SK-N-SH treated with all-trans-retinoic acid at 6 μM for 48 hours (cell line): Measurements from ENCODE around the gene RAB13.

Source experiments
- ATAC-seq: fragments of 200-7000 bp; cut with Tn5 transposase; 3 replicates; pipeline ENCODE4 v1.9.1; 2020; ENCODE audit warnings: mild to moderate bottlenecking, moderate library complexity
- ARNTL ChIP-seq: fragments of 450-650 bp; formaldehyde crosslinking; IDR thresholded peaks from 2 replicates; pipeline ENCODE4 v1.5.0; 2020; ENCODE audit warnings: low read depth, mild to moderate bottlenecking, moderate library complexity, borderline replicate concordance
- BACH2 ChIP-seq: fragments of 250-450 bp; sonication (Bioruptor Pico); IDR thresholded peaks from 2 replicates; pipeline ENCODE4 v1.9.0; 2021; ENCODE audit warnings: mild to moderate bottlenecking, borderline replicate concordance
- CSDC2 ChIP-seq: fragments of 250-450 bp; sonication (Bioruptor Pico); IDR thresholded peaks from 2 replicates; pipeline ENCODE4 v1.5.0; 2020; ENCODE audit warnings: mild to moderate bottlenecking, moderate library complexity
- ESRRG ChIP-seq: fragments of 250-450 bp; sonication (Bioruptor Pico); IDR thresholded peaks from 2 replicates; pipeline ENCODE4 v1.6.1; 2021; ENCODE audit warnings: mild to moderate bottlenecking
- GLIS3 ChIP-seq: fragments of 250-450 bp; sonication (Bioruptor Pico); IDR thresholded peaks from 2 replicates; pipeline ENCODE4 v1.5.0; 2020; ENCODE audit warnings: mild to moderate bottlenecking, moderate library complexity
- ISL1 ChIP-seq: fragments of 250-450 bp; sonication (Bioruptor Pico); IDR thresholded peaks from 2 replicates; pipeline ENCODE4 v2.1.2; 2022; ENCODE audit warnings: mild to moderate bottlenecking, moderate library complexity
- OSR1 ChIP-seq: fragments of 250-450 bp; sonication (Bioruptor Pico); IDR thresholded peaks from 2 replicates; pipeline ENCODE4 v1.8.0; 2022; ENCODE audit warnings: moderate library complexity, mild to moderate bottlenecking, inconsistent platforms
- PPARA ChIP-seq: fragments of 250-450 bp; sonication (Bioruptor Pico); IDR thresholded peaks from 2 replicates; pipeline ENCODE4 v1.5.0; 2020; ENCODE audit warnings: mild to moderate bottlenecking, borderline replicate concordance
- RARB ChIP-seq: fragments of 250-450 bp; sonication (Bioruptor Pico); IDR thresholded peaks from 2 replicates; pipeline ENCODE4 v1.8.0; 2021; ENCODE audit warnings: mild to moderate bottlenecking, moderate library complexity
- SNAI2 ChIP-seq: fragments of 250-450 bp; sonication (Bioruptor Pico); IDR thresholded peaks from 2 replicates; pipeline ENCODE4 v1.5.0; 2020; ENCODE audit warnings: mild to moderate bottlenecking, moderate library complexity
- TCF4 ChIP-seq: fragments of 250-450 bp; sonication (Bioruptor Pico); IDR thresholded peaks from 2 replicates; pipeline ENCODE4 v1.8.0; 2021; ENCODE audit warnings: mild to moderate bottlenecking, moderate library complexity, borderline replicate concordance
- ZC3H10 ChIP-seq: fragments of 250-450 bp; sonication (Bioruptor Pico); IDR thresholded peaks from 2 replicates; pipeline ENCODE4 v1.5.1; 2021; ENCODE audit warnings: mild to moderate bottlenecking, moderate library complexity
- ZFP3 ChIP-seq: fragments of 250-450 bp; sonication (Bioruptor Pico); IDR thresholded peaks from 2 replicates; pipeline ENCODE4 v1.5.0; 2020; ENCODE audit warnings: mild to moderate bottlenecking, moderate library complexity
- ZFP30 ChIP-seq: fragments of 450-650 bp; formaldehyde crosslinking; IDR thresholded peaks from 2 replicates; pipeline ENCODE4 v1.5.0; 2022; ENCODE audit warnings: mild to moderate bottlenecking, moderate library complexity
- ZNF565 ChIP-seq: fragments of 450-650 bp; formaldehyde crosslinking; conservative IDR thresholded peaks from 2 replicates; pipeline ENCODE4 v1.5.0; 2020; ENCODE audit warnings: low read depth, mild to moderate bottlenecking, moderate library complexity
- ZNF70 ChIP-seq: fragments of 450-650 bp; formaldehyde crosslinking; IDR thresholded peaks from 2 replicates; pipeline ENCODE4 v1.5.0; 2020; ENCODE audit warnings: mild to moderate bottlenecking, moderate library complexity
- ZNF8 ChIP-seq: fragments of 450-650 bp; formaldehyde crosslinking; IDR thresholded peaks from 2 replicates; pipeline ENCODE4 v1.5.0; 2020; ENCODE audit warnings: mild to moderate bottlenecking, moderate library complexity
- TF ChIP-seq, protein P1 (sequence below): fragments of 250-450 bp; sonication (Bioruptor Pico); IDR thresholded peaks from 2 replicates; pipeline ENCODE4 v1.8.0; 2020; ENCODE audit warnings: mild to moderate bottlenecking, moderate library complexity, borderline replicate concordance
- TF ChIP-seq, protein P2 (sequence below): fragments of 250-450 bp; sonication (Bioruptor Pico); IDR thresholded peaks from 2 replicates; pipeline ENCODE4 v1.8.0; 2021; ENCODE audit warnings: low read depth, mild to moderate bottlenecking, moderate library complexity, borderline replicate concordance
- TF ChIP-seq, protein P3 (sequence below): fragments of 250-450 bp; sonication (Bioruptor Pico); IDR thresholded peaks from 2 replicates; pipeline ENCODE4 v1.5.1; 2020; ENCODE audit warnings: low read depth, mild to moderate bottlenecking, moderate library complexity
- TF ChIP-seq, protein P4 (sequence below): fragments of 250-450 bp; sonication (Bioruptor Pico); IDR thresholded peaks from 2 replicates; pipeline ENCODE4 v1.5.1; 2021; ENCODE audit warnings: mild to moderate bottlenecking, moderate library complexity
- TF ChIP-seq, protein P5 (sequence below): fragments of 250-450 bp; sonication (Bioruptor Pico); IDR thresholded peaks from 2 replicates; pipeline ENCODE4 v1.5.0; 2020; ENCODE audit warnings: mild to moderate bottlenecking, moderate library complexity

The RAB13 gene

DNA sequence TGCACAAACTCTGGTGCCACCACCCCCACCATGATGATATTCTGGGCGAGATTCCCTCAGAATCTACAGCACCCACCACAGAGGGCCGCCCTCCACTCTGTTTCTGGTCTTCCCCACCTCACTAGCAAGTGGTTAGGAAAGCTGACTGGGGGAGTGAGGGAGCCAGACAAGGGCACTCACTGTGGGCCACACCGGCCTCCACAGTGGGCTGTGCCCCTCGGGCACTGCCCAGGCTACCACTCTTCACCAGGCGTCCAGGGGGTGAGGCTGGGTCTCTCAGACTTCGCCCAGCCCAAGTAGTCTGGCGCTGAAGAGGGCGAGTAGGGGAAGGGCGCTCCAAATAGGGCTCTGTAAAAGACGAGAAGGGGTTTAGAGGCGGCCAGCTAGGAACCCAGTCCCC, 52.2 kb downstream of the RAB13 start:
- ATAC-seq: no peak
- TF ChIP-seq RARB: no peak
- TF ChIP-seq TCF4: no peak
- TF ChIP-seq ZNF8 (CRISPR knock-in tag): no peak
- TF ChIP-seq, protein P1, sequence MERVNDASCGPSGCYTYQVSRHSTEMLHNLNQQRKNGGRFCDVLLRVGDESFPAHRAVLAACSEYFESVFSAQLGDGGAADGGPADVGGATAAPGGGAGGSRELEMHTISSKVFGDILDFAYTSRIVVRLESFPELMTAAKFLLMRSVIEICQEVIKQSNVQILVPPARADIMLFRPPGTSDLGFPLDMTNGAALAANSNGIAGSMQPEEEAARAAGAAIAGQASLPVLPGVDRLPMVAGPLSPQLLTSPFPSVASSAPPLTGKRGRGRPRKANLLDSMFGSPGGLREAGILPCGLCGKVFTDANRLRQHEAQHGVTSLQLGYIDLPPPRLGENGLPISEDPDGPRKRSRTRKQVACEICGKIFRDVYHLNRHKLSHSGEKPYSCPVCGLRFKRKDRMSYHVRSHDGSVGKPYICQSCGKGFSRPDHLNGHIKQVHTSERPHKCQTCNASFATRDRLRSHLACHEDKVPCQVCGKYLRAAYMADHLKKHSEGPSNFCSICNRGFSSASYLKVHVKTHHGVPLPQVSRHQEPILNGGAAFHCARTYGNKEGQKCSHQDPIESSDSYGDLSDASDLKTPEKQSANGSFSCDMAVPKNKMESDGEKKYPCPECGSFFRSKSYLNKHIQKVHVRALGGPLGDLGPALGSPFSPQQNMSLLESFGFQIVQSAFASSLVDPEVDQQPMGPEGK: no peak
- no peak for TF ChIP-seq GLIS3 (CRISPR knock-in tag)
- TF ChIP-seq, protein P2, sequence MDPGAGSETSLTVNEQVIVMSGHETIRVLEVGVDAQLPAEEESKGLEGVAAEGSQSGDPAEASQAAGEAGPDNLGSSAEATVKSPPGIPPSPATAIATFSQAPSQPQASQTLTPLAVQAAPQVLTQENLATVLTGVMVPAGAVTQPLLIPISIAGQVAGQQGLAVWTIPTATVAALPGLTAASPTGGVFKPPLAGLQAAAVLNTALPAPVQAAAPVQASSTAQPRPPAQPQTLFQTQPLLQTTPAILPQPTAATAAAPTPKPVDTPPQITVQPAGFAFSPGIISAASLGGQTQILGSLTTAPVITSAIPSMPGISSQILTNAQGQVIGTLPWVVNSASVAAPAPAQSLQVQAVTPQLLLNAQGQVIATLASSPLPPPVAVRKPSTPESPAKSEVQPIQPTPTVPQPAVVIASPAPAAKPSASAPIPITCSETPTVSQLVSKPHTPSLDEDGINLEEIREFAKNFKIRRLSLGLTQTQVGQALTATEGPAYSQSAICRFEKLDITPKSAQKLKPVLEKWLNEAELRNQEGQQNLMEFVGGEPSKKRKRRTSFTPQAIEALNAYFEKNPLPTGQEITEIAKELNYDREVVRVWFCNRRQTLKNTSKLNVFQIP (CRISPR knock-in tag): no peak
- TF ChIP-seq SNAI2 (CRISPR knock-in tag): no peak
- no peak for TF ChIP-seq OSR1 (CRISPR knock-in tag)
- no peak for TF ChIP-seq ARNTL (CRISPR knock-in tag)
- TF ChIP-seq ISL1 (CRISPR knock-in tag): no peak
- no peak for TF ChIP-seq ZFP3 (CRISPR knock-in tag)
- no peak for TF ChIP-seq PPARA
- TF ChIP-seq ESRRG: no peak
- TF ChIP-seq BACH2: no peak
- TF ChIP-seq ZFP30 (CRISPR knock-in tag): no peak
- no peak for TF ChIP-seq ZNF70 (CRISPR knock-in tag)
- TF ChIP-seq, protein P3, sequence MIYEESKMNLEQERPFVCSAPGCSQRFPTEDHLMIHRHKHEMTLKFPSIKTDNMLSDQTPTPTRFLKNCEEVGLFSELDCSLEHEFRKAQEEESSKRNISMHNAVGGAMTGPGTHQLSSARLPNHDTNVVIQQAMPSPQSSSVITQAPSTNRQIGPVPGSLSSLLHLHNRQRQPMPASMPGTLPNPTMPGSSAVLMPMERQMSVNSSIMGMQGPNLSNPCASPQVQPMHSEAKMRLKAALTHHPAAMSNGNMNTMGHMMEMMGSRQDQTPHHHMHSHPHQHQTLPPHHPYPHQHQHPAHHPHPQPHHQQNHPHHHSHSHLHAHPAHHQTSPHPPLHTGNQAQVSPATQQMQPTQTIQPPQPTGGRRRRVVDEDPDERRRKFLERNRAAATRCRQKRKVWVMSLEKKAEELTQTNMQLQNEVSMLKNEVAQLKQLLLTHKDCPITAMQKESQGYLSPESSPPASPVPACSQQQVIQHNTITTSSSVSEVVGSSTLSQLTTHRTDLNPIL: no peak
- TF ChIP-seq, protein P4, sequence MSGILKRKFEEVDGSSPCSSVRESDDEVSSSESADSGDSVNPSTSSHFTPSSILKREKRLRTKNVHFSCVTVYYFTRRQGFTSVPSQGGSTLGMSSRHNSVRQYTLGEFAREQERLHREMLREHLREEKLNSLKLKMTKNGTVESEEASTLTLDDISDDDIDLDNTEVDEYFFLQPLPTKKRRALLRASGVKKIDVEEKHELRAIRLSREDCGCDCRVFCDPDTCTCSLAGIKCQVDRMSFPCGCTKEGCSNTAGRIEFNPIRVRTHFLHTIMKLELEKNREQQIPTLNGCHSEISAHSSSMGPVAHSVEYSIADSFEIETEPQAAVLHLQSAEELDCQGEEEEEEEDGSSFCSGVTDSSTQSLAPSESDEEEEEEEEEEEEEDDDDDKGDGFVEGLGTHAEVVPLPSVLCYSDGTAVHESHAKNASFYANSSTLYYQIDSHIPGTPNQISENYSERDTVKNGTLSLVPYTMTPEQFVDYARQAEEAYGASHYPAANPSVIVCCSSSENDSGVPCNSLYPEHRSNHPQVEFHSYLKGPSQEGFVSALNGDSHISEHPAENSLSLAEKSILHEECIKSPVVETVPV (CRISPR knock-in tag): no peak
- no peak for TF ChIP-seq ZC3H10 (CRISPR knock-in tag)
- no peak for TF ChIP-seq ZNF565 (CRISPR knock-in tag)

DNA sequence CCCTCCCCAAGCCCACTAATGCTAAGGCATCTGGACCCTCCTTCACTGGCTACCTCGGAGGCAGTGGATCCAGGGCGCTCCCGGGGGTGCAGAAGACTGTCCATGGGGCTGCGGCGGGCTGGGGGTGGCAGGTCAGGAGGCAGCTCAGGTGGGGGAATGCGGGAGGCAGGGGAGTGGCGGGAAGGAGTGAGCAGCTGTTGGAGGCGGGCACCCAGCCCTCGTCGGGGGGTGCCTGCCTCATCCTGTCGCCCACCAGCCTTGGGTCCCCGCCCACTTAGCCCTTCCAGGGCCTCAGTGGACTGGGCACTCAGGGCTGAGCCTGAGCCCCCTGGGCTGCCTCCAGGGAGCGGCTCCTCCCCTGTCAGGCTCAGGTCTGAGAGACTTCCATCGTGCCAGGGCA, 52.7 kb downstream of the RAB13 start:
- TF ChIP-seq OSR1 (CRISPR knock-in tag) (no peak), TCF4 (no peak), SNAI2 (CRISPR knock-in tag) (no peak)
- TF ChIP-seq, protein P1: no peak
- TF ChIP-seq, all 23 proteins: peak for 0
- no peak for ATAC-seq

DNA sequence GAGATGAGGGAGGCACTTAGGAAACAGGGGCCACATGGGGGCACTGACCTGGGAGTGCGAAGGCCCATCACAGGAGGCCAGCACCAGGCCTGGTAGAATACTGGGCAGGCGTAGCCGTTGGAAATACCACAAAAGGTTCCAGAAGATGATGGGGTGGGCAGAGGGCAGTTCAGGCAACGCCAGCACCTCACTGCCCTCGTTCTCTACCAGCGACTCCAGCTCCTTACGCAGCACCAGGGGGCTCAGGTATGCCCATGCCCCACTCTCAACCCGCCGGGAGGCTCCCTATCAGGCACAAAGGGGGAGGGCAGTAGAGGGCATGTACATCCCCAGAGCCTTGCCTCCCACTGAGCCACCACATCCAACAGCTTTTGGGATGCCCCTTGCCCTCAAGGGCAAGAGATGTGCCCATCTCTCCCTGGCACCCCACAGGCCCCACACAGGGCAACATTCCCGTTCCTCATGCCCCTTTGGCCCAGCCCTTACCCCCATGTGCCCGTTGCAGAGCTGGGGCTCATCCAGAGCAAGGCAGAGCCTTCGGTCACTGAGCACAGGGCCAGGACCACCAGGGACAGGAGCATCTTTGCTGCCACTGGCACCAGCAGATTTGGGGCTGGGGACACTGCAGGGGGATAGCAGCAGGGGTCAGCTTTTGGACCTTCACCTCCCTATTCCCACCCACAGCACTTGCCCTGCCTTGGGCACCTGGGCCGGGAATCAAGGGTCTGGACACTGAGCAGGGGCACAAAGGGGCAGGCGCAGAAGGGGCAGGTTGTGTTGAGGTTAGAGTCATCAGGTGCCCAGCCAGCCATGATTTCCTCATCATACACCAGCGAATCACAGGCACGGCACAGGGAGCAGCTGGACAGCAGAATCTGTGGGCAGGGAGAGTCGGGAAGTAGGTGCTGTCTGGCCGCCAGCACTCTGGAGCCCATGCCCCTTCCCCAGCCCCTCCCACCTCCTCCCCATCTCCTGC, 53.7 kb downstream of the RAB13 start:
- no peak for TF ChIP-seq CSDC2 (CRISPR knock-in tag)
- TF ChIP-seq RARB: no peak
- TF ChIP-seq, protein P4 (CRISPR knock-in tag): no peak
- TF ChIP-seq, protein P5, sequence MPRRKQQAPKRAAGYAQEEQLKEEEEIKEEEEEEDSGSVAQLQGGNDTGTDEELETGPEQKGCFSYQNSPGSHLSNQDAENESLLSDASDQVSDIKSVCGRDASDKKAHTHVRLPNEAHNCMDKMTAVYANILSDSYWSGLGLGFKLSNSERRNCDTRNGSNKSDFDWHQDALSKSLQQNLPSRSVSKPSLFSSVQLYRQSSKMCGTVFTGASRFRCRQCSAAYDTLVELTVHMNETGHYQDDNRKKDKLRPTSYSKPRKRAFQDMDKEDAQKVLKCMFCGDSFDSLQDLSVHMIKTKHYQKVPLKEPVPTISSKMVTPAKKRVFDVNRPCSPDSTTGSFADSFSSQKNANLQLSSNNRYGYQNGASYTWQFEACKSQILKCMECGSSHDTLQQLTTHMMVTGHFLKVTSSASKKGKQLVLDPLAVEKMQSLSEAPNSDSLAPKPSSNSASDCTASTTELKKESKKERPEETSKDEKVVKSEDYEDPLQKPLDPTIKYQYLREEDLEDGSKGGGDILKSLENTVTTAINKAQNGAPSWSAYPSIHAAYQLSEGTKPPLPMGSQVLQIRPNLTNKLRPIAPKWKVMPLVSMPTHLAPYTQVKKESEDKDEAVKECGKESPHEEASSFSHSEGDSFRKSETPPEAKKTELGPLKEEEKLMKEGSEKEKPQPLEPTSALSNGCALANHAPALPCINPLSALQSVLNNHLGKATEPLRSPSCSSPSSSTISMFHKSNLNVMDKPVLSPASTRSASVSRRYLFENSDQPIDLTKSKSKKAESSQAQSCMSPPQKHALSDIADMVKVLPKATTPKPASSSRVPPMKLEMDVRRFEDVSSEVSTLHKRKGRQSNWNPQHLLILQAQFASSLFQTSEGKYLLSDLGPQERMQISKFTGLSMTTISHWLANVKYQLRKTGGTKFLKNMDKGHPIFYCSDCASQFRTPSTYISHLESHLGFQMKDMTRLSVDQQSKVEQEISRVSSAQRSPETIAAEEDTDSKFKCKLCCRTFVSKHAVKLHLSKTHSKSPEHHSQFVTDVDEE (CRISPR knock-in tag): no peak
- TF ChIP-seq GLIS3 (CRISPR knock-in tag): no peak
- TF ChIP-seq, protein P3: no peak
- TF ChIP-seq ZC3H10 (CRISPR knock-in tag): no peak
- TF ChIP-seq ZNF8 (CRISPR knock-in tag): no peak
- TF ChIP-seq ZFP30 (CRISPR knock-in tag): no peak
- no peak for TF ChIP-seq ZFP3 (CRISPR knock-in tag)
- TF ChIP-seq PPARA: no peak
- ATAC-seq: no peak
